ENCODE results near the gene NFIA.

The NFIA gene

GRCh38 chr1:61201035-61201434 is 118.7 kb downstream of the NFIA start:
- no peak for DNase-seq (ENCODE audit: extremely low spot score, insufficient read length, low read depth)
- no peak for FAIRE-seq

- DNase-seq (ENCODE audit: extremely low spot score, insufficient read length, low read depth): no peak
- no peak for FAIRE-seq
Measured at GRCh38 chr1:61202854-61203598, 120.7 kb downstream of the NFIA start.

GRCh38 chr1:61204528-61204927 is 122.2 kb downstream of the NFIA start:
- FAIRE-seq (no peak), DNase-seq (ENCODE audit: extremely low spot score, insufficient read length, low read depth) (no peak)

DNA sequence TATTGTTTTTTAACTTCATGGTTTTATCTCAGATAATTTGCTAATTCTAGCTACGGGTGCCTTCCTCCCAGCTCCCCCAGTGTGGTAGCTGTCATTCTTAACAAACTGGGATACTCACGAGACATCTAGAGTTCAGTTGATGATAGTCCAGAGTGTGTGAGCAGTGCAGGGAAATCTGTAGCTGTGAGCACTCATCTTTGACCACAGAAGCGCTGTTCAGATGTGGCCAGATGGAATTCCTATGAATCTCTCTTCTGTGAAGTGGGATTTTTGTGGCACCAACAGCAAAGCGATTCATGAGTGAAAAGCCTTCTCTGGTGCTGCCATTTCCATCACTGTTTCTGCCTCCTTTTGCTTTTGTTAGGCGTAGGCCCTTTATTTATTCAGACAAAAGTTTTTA is 125.1 kb downstream of the NFIA start:
- DNase-seq (ENCODE audit: extremely low spot score, insufficient read length, low read depth) (no peak), FAIRE-seq (no peak)

DNA sequence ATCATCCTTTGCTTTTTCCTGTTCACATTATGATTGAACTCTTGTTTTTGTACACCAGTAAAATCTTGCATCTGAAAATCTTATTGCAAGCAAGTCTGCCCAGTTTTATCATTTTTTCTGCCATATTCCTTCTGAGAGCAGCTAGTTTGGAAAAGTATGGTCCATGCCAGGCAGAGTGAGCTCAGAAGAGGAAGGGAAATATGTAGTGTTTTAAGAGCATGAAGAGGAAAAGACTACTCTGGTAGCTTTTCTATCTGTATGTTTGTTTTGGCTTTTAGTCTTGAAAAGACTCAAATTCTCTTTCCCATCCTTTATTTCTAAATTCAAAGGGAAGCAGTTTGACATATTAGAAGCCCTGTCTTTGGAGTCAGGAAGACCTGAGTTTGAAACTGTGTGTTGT is 125.8 kb downstream of the NFIA start:
- DNase-seq (ENCODE audit: extremely low spot score, insufficient read length, low read depth) (no peak), FAIRE-seq (no peak)

DNA sequence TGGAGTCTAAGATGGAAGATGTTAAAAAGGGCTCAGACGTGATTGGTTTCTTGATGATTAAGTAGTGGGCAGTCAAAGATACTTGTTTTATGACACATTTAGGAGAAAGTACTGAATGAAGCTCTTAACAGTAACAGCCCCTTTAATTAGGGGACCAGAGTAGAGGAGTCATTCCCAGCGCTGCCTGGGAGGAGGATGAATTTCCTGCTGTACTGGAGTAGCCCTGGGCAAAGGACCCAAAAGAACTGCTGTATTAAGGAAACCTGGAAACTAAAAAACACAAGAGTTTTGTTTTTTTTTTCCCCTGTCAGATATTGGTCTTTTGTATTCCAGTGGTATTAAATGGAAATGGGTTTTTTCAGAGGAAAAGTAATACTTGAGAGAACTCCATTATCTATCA is 126.5 kb downstream of the NFIA start:
- DNase-seq (ENCODE audit: extremely low spot score, insufficient read length, low read depth): no peak
- FAIRE-seq: no peak

- DNase-seq (ENCODE audit: extremely low spot score, insufficient read length, low read depth) (no peak), FAIRE-seq (peak; percentile 31)
Measured at GRCh38 chr1:61210435-61211154, 128.2 kb downstream of the NFIA start.

GRCh38 chr1:61213245-61214011 is 131.1 kb downstream of the NFIA start:
- DNase-seq (ENCODE audit: extremely low spot score, insufficient read length, low read depth) (no peak), FAIRE-seq (no peak)

- FAIRE-seq: no peak
- no peak for DNase-seq (ENCODE audit: extremely low spot score, insufficient read length, low read depth)
Measured at GRCh38 chr1:61215119-61215518, 132.8 kb downstream of the NFIA start.

GRCh38 chr1:61215676-61216289 is 133.4 kb downstream of the NFIA start:
- DNase-seq (ENCODE audit: extremely low spot score, insufficient read length, low read depth) (no peak), FAIRE-seq (no peak)

- DNase-seq (ENCODE audit: extremely low spot score, insufficient read length, low read depth): no peak
Measured at GRCh38 chr1:61220536-61220935, 138.2 kb downstream of the NFIA start.

DNA sequence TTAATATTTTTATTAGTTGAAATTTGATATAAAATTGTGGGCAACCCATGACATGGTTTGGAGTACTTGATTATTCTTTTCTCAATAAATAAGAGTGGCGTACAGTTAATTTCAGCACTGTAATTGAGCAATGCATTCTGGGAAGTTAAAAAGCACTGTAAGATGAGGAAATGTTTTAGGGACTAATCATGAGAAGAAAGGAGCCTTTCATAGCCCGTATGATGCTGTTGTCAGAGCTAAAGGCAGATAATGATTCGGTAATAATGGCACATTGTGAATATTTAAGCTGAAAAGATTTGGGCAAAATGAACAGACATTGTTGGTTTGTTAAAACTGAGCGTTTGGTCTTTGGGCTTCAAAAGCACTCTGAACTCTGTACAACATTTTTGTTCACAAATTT is 139.3 kb downstream of the NFIA start:
- no peak for DNase-seq (ENCODE audit: extremely low spot score, insufficient read length, low read depth)
- FAIRE-seq: no peak

More at GRCh38 chr1:61220536-61220935, 138.2 kb downstream of the NFIA start:
- no peak for FAIRE-seq

DNA sequence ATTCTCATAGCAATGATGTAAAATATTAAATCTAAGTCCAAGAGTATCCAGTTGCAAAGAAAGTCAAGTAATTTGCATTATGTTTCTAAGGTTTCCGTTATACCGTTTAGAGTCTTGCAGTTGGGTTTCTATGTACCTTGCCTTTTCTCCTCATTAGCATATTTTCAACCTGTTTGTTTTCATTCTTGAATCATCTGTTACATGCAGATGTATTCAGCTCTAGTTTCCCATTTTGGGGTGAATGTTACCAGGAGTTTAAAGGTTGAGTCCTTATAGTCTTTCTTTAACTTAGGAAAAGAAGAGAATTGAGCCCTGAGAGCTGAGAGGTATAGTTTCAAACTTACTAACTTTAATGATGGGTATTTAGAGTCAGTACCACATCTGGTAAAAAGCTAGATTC is 139.9 kb downstream of the NFIA start:
- FAIRE-seq (no peak), DNase-seq (ENCODE audit: extremely low spot score, insufficient read length, low read depth) (no peak)

DNA sequence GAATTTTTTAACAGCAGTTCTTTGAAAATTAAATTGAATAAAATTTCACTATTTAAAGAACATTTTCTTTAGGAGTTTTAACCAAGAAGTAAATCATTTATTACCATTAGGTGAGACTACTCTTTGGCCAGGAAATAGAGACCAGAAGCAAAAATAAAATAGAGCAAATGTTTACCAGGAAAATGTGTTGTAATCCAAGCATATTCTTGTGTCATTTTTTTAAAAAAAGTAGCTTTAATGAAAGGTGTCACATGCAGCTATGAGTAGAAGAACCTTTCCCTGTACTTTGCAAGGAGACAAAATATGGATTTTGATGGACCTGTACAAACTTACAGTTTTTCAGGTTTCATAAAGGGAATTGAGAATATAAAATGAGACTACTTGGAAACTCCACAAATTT is 140.8 kb downstream of the NFIA start:
- DNase-seq (ENCODE audit: extremely low spot score, insufficient read length, low read depth) (no peak), FAIRE-seq (no peak)

- no peak for DNase-seq (ENCODE audit: extremely low spot score, insufficient read length, low read depth)
Measured at GRCh38 chr1:61224609-61225008, 142.2 kb downstream of the NFIA start.

GRCh38 chr1:61225478-61225877 is 143.1 kb downstream of the NFIA start:
- DNase-seq (ENCODE audit: extremely low spot score, insufficient read length, low read depth): no peak
- FAIRE-seq: no peak

More at GRCh38 chr1:61224609-61225008, 142.2 kb downstream of the NFIA start:
- FAIRE-seq: no peak

DNA sequence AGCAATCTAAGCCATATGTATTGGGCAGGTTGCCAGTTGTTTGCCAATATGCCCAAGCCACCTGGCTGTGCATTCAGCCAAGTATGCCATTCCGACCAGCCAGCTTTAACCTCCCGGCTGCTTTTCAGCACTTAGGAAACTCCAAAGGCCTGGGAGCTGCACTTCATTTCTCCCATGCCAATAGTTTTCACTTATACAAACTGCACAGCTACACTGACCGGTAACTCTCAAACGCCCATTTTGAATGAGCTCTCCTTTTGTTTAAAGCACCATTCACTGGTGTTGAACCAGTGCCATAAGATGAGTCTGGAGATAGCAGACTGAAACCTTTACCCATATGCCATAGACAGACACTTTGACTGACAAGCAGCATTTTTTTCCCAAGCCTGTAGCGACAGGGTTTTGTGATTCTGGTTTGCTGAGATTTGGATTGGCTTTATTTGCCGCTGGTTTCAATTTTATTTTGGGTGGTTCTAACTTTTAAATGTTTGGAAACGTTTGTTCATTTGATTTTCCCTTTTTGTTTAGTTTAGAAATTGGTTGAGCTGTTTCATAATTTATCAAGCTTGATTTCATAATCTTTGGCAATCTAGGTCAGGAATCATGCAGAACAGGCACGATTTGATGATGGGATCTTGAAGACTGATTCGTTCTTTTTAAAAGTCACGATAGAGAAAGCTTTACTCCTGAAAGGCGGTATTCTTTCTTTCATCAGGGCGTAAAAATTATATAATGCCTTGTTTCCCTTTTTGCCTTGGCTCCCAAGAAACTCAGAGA is 144.6 kb downstream of the NFIA start:
- DNase-seq (ENCODE audit: extremely low spot score, insufficient read length, low read depth) (no peak), FAIRE-seq (no peak)

DNA sequence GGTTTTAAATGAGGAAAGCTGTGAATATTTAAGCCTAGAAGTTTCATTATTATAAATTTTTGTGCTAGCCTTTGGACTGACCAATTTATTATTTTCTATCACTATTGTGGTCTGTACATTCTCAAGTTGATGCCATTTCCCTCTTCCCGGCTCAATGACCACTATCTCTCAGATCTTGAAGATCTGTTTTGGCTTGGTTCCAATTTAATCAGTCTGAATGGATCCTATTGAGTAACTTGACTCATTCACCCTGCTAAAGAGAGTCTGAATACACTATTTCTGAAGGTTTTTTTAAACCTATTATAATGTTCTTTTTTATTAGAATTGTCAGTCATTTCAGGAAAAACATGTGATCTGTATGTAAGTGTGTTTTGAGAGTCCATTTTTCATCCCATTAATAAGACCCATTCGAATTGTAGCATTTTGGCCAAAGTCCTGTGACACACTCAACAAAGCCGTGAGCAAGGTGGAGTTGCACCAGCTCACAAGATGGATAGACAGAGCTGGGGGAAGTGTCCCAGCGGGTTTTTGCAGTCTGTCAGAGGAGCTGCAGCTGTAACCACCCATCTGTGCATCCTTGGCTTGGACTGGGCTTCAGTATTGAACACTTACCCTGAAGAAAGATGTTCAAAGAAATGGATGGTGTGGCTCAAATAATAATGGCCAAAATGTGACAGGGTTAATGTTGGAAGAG is 145.6 kb downstream of the NFIA start:
- FAIRE-seq (no peak), DNase-seq (ENCODE audit: extremely low spot score, insufficient read length, low read depth) (no peak)

DNA sequence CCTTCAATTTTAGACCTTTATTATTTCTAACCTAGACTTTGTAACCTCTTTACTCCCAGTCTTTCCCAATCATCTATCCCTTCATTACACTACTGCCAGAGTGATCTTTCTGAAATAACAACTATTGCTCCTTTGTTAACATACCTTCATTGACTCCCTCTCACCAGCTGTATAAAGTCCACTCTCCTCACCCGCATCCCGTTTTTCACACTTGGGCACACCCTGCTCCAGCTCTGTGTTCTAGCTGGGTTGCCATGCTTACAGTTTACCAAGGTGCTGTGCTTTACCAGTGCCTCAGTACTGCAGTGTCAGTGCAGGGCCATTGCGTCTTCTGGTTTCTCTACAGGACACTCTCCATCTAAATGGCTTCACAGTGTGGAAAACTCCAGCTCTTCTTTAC is 148.2 kb downstream of the NFIA start:
- no peak for DNase-seq (ENCODE audit: extremely low spot score, insufficient read length, low read depth)

More for the DNA sequence above, 148.2 kb downstream of the NFIA start:
- no peak for FAIRE-seq
